T47D (cell line): Measurements from ENCODE around the gene MYZAP.

Experiments
- DNase-seq, 2 experiments: peaks; one replicate each; pipeline versions ENCODE4 v3.0.0 to v3.0.0-alpha.2; 2011 to 2012; ENCODE audit warnings: low read depth in 1 of 2, low spot score in 1 of 2
- JUND ChIP-seq: IDR thresholded peaks from 2 replicates; pipeline ENCODE4 v1.6.1; 2012; ENCODE audit warnings: low read depth
- in situ Hi-C: cut with HindIII; loops from 2 replicates; pipeline ENCODE4 v1.10.0; 2016; ENCODE audit warnings: low sequenced_read_pairs, low pct_unique_long_range_greater_than_20kb

MYZAP gene

GRCh38 chr15:57591822-57592367 is at the start of gene MYZAP:
MYZAP (plus strand) TSS chr15:57591904; CDS start chr15:57592035, 131 bp downstream.
- no peak for TF ChIP-seq JUND
- in situ Hi-C loops: no loop called here
- peak in 1 of 2 experiments; percentile 84 for DNase-seq

GRCh38 chr15:57542505-57542817 is 49.2 kb upstream of the MYZAP start:
- TF ChIP-seq JUND: no peak
- in situ Hi-C loops: no loop called here
- DNase-seq: no peak

GRCh38 chr15:57544848-57545480 is 46.7 kb upstream of the MYZAP start:
- in situ Hi-C loops: no loop called here
- no peak for TF ChIP-seq JUND
- no peak for DNase-seq

- in situ Hi-C loops: no loop called here
- no peak for DNase-seq
- no peak for TF ChIP-seq JUND
These were observed 45.7 kb upstream of the MYZAP start for GRCh38 chr15:57545995-57546394.

GRCh38 chr15:57547243-57547755 is 44.4 kb upstream of the MYZAP start:
- in situ Hi-C loops: no loop called here
- no peak for DNase-seq
- TF ChIP-seq JUND: no peak

GRCh38 chr15:57548351-57548750 is 43.4 kb upstream of the MYZAP start:
- DNase-seq: no peak
- in situ Hi-C loops: no loop called here
- no peak for TF ChIP-seq JUND

GRCh38 chr15:57548835-57549234 is 42.9 kb upstream of the MYZAP start:
- no peak for TF ChIP-seq JUND
- in situ Hi-C loops: no loop called here
- DNase-seq: no peak

- in situ Hi-C loops: no loop called here
- TF ChIP-seq JUND: no peak
- DNase-seq: no peak
These were observed 41.8 kb upstream of the MYZAP start for GRCh38 chr15:57549935-57550334.

- no peak for TF ChIP-seq JUND
- peak; percentile 11 to 66 for DNase-seq
- in situ Hi-C loops: no loop called here
These were observed 41.1 kb upstream of the MYZAP start for GRCh38 chr15:57550640-57551039.

- DNase-seq: peak; percentile 30 to 84
- in situ Hi-C loops: no loop called here
- TF ChIP-seq JUND: no peak
These were observed 39.7 kb upstream of the MYZAP start for GRCh38 chr15:57551715-57552677.

GRCh38 chr15:57552678-57553334 is 38.9 kb upstream of the MYZAP start:
- DNase-seq: no peak
- in situ Hi-C loops: no loop called here
- TF ChIP-seq JUND: no peak

GRCh38 chr15:57553526-57553925 is 38.2 kb upstream of the MYZAP start:
- no peak for DNase-seq
- in situ Hi-C loops: no loop called here
- no peak for TF ChIP-seq JUND
